OCI-LY7 (cell line): ENCODE results near the gene GZMM. TPM values are rescaled to one million over a fixed set of nuclear protein-coding genes. Genes with fewer than 3 reads are reported as not detected.
A peak's percentile ranks its signal among the peaks of the same experiment; 100 is the strongest.

Experiments
- BruUV-seq: library from RNA; stranded (reverse); fragments of 400-500 nt; replicated peaks from 2 replicates; lab custom pipeline; 2021; lab: Mats Ljungman, UMichigan
- CTCF ChIA-PET: fragments of 300-600 bp; sonication (Branson Sonifier 250); formaldehyde crosslinking; loops from one replicate; lab custom pipeline; 2022; ENCODE audit warnings: antibody characterized with exemption; ENCODE audit not compliant: unreplicated experiment; lab: Charles Lee
- POLR2A ChIA-PET: fragments of 300-600 bp; sonication (Branson Sonifier 250); formaldehyde crosslinking; loops from one replicate; lab custom pipeline; 2022; ENCODE audit warnings: antibody characterized with exemption; lab: Charles Lee
- DNase-seq: peaks from one replicate; pipeline ENCODE4 v3.0.0-alpha.2; 2015; ENCODE audit warnings: low spot score
- H2AFZ ChIP-seq: fragments of 200-600 bp; sonication (generic), shearing (Covaris generic); 2 replicates; pipeline ENCODE4 v1.6.1; 2014; ENCODE audit warnings: mild to moderate bottlenecking, antibody characterized with exemption, low read length, moderate library complexity
- H3K27ac ChIP-seq: fragments of 200-600 bp; sonication (generic); 2 replicates; pipeline ENCODE4 v1.5.1; 2014; ENCODE audit warnings: mixed run types, low read depth, mild to moderate bottlenecking, moderate library complexity, low read length, inconsistent platforms; ENCODE audit not compliant: poor library complexity, severe bottlenecking
- H3K36me3 ChIP-seq: fragments of 200-600 bp; sonication (generic); 2 replicates; pipeline ENCODE4 v1.6.1; 2014; ENCODE audit warnings: mild to moderate bottlenecking, antibody characterized with exemption, low read length, moderate library complexity, mixed read lengths; ENCODE audit not compliant: insufficient read depth
- H3K4me1 ChIP-seq: fragments of 200-600 bp; sonication (generic); 2 replicates; pipeline ENCODE4 v1.5.1; 2014; ENCODE audit warnings: mild to moderate bottlenecking, low read length; ENCODE audit not compliant: insufficient read depth, poor library complexity, severe bottlenecking
- H3K4me2 ChIP-seq: fragments of 200-600 bp; sonication (generic); 2 replicates; pipeline ENCODE4 v1.6.1; 2014; ENCODE audit warnings: mild to moderate bottlenecking, low read length
- H3K4me3 ChIP-seq: fragments of 200-600 bp; sonication (generic); 2 replicates; pipeline ENCODE4 v1.5.1; 2014; ENCODE audit warnings: mild to moderate bottlenecking, low read depth, low read length; ENCODE audit not compliant: poor library complexity, severe bottlenecking
- H3K79me2 ChIP-seq: fragments of 200-600 bp; sonication (generic); 2 replicates; pipeline ENCODE4 v1.6.1; 2016; ENCODE audit warnings: low read depth, mild to moderate bottlenecking, low read length, moderate library complexity, mixed read lengths; ENCODE audit not compliant: insufficient read depth
- H3K9me2 ChIP-seq: fragments of 200-600 bp; sonication (generic); 2 replicates; pipeline ENCODE4 v1.6.1; 2016; ENCODE audit warnings: mild to moderate bottlenecking, low read length, mixed read lengths; ENCODE audit not compliant: insufficient read depth
- H3K9me3 ChIP-seq: fragments of 200-600 bp; sonication (generic); 2 replicates; pipeline ENCODE4 v1.6.1; 2014; ENCODE audit warnings: mild to moderate bottlenecking, mixed run types, low read length, mixed read lengths
- H4K20me1 ChIP-seq: fragments of 200-600 bp; sonication (generic); 2 replicates; pipeline ENCODE4 v1.6.1; 2014; ENCODE audit warnings: mild to moderate bottlenecking, antibody characterized with exemption, low read length, moderate library complexity, mixed read lengths; ENCODE audit not compliant: insufficient read depth
- EZH2phosphoT487 ChIP-seq: fragments of 200-600 bp; sonication (generic); IDR thresholded peaks from 2 replicates; pipeline ENCODE4 v1.6.1; 2018; ENCODE audit warnings: low read depth, borderline replicate concordance, mild to moderate bottlenecking, mixed run types, antibody characterized with exemption, low read length, moderate library complexity, mixed read lengths
- intact Hi-C: fragments of 100-400 bp; cut with micrococcal nuclease; formaldehyde crosslinking; loops from one replicate; pipeline ENCODE4 v1.10.0; 2022; ENCODE audit not compliant: unreplicated experiment
- total RNA-seq, 2 experiments: library from RNA; depleted of rRNA in 1 of 2; stranded (reverse); fragments of >200 nt in 1 of 2; shearing (Covaris generic) in 1 of 2; gene quantifications; 2 replicates each; pipeline ENCODE4 v1.2.3, GENCODE V29; 2014 to 2022
- TF ChIP-seq, protein P1 (sequence below): fragments of 200-600 bp; sonication (generic); conservative IDR thresholded peaks from 2 replicates; pipeline ENCODE4 v1.5.1; 2014; ENCODE audit warnings: mild to moderate bottlenecking, antibody characterized with exemption, low read length, moderate library complexity, mixed read lengths

Gene GZMM
- total RNA-seq, 2 experiments from 2014 or later, result not detected

DNA sequence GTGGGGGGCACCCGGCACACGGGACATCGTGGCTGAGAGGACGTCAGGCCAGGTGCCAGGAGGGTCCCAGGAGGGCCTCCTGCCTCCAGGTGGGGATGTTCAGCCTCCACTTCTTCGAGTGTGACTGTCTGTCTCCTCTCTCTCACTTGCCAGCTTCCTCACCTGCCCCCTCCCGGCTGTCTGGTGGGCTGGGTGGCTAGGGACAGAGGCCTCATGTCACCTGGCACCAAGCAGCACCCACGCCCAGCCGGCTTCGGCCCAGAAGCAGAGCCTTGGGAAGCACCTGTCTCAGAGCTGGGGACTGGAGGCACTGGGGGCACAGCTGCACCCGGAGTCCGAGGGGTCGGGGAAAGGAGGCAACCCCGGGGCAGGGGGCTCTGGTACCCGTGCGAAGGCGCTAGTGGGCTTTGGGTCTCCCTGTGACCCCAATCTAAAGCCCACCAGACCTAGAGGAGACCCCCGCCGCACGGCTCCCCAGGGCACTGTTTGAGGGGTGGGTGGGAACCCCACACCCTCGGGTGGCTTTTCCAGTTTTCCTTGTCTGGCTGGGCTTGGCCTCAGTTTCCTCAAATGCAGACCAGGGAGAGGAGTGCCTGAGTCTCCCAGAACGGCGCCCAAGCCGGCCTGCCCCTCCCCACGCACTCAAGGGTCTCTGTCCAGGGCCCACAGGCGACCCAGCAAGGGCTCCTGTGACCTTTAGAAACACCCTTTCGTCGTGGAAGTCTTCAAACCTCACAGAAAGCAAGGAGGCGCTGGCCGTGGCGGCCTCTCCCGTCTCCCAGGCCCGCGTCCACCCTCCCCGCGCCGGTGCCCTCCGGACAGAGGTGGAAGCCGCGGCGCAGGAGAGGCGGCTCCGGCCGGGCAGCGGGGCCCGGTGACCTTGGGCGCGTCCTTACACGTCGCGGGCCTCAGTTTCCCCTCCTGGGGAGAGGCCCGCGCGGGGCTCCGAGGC, 45.2 kb downstream of the GZMM start:
- no peak overlapping the region for H3K27ac ChIP-seq
- POLR2A ChIA-PET, result no interaction called here

DNA sequence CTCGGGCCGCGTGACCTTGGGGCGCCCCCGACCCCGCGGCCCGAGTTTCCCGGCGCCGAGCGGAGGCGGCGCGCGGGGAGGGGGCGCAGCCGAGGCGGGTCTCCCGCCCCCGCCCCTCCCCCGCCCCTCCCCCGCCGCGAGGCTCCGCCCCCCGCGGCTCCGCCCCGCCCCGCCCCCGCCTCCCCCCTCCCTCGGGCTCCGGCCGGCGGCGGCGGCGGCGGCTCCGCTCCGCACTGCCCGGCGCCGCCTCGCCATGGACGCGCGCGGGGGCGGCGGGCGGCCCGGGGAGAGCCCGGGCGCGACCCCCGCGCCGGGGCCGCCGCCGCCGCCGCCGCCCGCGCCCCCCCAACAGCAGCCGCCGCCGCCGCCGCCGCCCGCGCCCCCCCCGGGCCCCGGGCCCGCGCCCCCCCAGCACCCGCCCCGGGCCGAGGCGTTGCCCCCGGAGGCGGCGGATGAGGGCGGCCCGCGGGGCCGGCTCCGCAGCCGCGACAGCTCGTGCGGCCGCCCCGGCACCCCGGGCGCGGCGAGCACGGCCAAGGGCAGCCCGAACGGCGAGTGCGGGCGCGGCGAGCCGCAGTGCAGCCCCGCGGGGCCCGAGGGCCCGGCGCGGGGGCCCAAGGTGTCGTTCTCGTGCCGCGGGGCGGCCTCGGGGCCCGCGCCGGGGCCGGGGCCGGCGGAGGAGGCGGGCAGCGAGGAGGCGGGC, 46.0 kb downstream of the GZMM start, which contains the start of gene HCN2:
TSS of gene HCN2 (plus strand) at position 189 of the 703 bp plus-strand sequence. CDS start at position 254, 65 bp downstream.
- ChIA-PET POLR2A (no interaction called here), CTCF (no interaction called here)
- no peaks in the 10 kb centered on the region for H4K20me1 ChIP-seq
- DNase-seq, result no peak
- H3K36me3 ChIP-seq, result no peaks in the 10 kb centered on the region
- peaks cover 12% of the 10 kb centered on the region for H3K4me1 ChIP-seq
- H3K9me2 ChIP-seq, result no peaks in the 10 kb centered on the region
- H3K4me2 ChIP-seq, result peak within 1 kb of the TSS; percentile 22
- H3K9me3 ChIP-seq, result no peaks in the 10 kb centered on the region
- H3K79me2 ChIP-seq, result no peaks in the 10 kb centered on the region
- no peak within 1 kb of the TSS for H3K4me3 ChIP-seq
- no peak within 1 kb of the TSS for H2AFZ ChIP-seq
- H3K27ac ChIP-seq, result no peak within 1 kb of the TSS
- TF ChIP-seq, protein P1, sequence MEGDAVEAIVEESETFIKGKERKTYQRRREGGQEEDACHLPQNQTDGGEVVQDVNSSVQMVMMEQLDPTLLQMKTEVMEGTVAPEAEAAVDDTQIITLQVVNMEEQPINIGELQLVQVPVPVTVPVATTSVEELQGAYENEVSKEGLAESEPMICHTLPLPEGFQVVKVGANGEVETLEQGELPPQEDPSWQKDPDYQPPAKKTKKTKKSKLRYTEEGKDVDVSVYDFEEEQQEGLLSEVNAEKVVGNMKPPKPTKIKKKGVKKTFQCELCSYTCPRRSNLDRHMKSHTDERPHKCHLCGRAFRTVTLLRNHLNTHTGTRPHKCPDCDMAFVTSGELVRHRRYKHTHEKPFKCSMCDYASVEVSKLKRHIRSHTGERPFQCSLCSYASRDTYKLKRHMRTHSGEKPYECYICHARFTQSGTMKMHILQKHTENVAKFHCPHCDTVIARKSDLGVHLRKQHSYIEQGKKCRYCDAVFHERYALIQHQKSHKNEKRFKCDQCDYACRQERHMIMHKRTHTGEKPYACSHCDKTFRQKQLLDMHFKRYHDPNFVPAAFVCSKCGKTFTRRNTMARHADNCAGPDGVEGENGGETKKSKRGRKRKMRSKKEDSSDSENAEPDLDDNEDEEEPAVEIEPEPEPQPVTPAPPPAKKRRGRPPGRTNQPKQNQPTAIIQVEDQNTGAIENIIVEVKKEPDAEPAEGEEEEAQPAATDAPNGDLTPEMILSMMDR, result no peak
- no peak for TF ChIP-seq EZH2phosphoT487
- no TSS peak for BruUV-seq
- intact Hi-C loops, result loop anchor here (5.0 kb wide), 1 partner anchor 142 kb away; no protein-coding TSS in a partner anchor

More for the DNA sequence above, 45.2 kb downstream of the GZMM start:
- H2AFZ ChIP-seq, result no peak overlapping the region
- no TSS peak for BruUV-seq
- peak overlapping the region; percentile 22 for H3K4me2 ChIP-seq
- intact Hi-C loops, result loop anchor here (5.0 kb wide), 1 partner anchor 143 kb away; no protein-coding TSS in a partner anchor
- no peaks in the 10 kb centered on the region for H3K36me3 ChIP-seq
- H4K20me1 ChIP-seq, result no peaks in the 10 kb centered on the region
- H3K4me3 ChIP-seq, result no peak overlapping the region
- peak; percentile 55 for DNase-seq
- peaks cover 12% of the 10 kb centered on the region for H3K4me1 ChIP-seq
- no peak for TF ChIP-seq EZH2phosphoT487
- TF ChIP-seq, protein P1, result peak; percentile 2; the same call in 1 of the 2 replicates
- H3K9me3 ChIP-seq, result no peaks in the 10 kb centered on the region
- H3K9me2 ChIP-seq, result no peaks in the 10 kb centered on the region
- H3K79me2 ChIP-seq, result no peaks in the 10 kb centered on the region
- CTCF ChIA-PET, result no interaction called here
